ENCODE data around the gene C11orf42.

C11orf42 gene

GRCh38 chr11:6209801-6210200, 4.4 kb downstream of the C11orf42 start:
- H3K27ac Mint-ChIP-seq, result no peak overlapping the region
- TF ChIP-seq CTCF (IDR thresholded peaks at IDR 0.05), result no peak

GRCh38 chr11:6210274-6210955, 5.1 kb downstream of the C11orf42 start:
- Mint-ChIP-seq H3K4me1 (peaks cover 5% of the 10 kb centered on the region), H3K27ac (no peak overlapping the region), H3K4me3 (no peak overlapping the region), H3K27me3 (ENCODE audit: low read depth, poor library complexity) (no peaks in the 10 kb centered on the region), H3K36me3 (ENCODE audit: low read depth) (peaks cover 19% of the 10 kb centered on the region), H3K9me3 (no peaks in the 10 kb centered on the region)
- TF ChIP-seq CTCF (IDR thresholded peaks at IDR 0.05), result no peak
- no peak for DNase-seq

More at GRCh38 chr11:6209801-6210200, 4.4 kb downstream of the C11orf42 start:
- no peak for DNase-seq
- H3K9me3 Mint-ChIP-seq, result no peaks in the 10 kb centered on the region
- H3K27me3 Mint-ChIP-seq (ENCODE audit: low read depth, poor library complexity), result no peaks in the 10 kb centered on the region
- H3K36me3 Mint-ChIP-seq (ENCODE audit: low read depth), result peaks cover 16% of the 10 kb centered on the region
- no peak overlapping the region for H3K4me3 Mint-ChIP-seq
- H3K4me1 Mint-ChIP-seq, result peaks cover 5% of the 10 kb centered on the region

GRCh38 chr11:6214530-6214929, 9.2 kb downstream of the C11orf42 start:
- H3K36me3 Mint-ChIP-seq (ENCODE audit: low read depth), result peaks cover 31% of the 10 kb centered on the region
- H3K4me1 Mint-ChIP-seq, result no peaks in the 10 kb centered on the region
- no peak for TF ChIP-seq CTCF (IDR thresholded peaks at IDR 0.05)
- DNase-seq, result no peak
- H3K9me3 Mint-ChIP-seq, result no peaks in the 10 kb centered on the region
- H3K27me3 Mint-ChIP-seq (ENCODE audit: low read depth, poor library complexity), result no peaks in the 10 kb centered on the region
- no peak overlapping the region for H3K27ac Mint-ChIP-seq
- H3K4me3 Mint-ChIP-seq, result no peak overlapping the region

- H3K9me3 Mint-ChIP-seq, result no peaks in the 10 kb centered on the region
- H3K27ac Mint-ChIP-seq, result no peak overlapping the region
- no peak overlapping the region for H3K4me3 Mint-ChIP-seq
- TF ChIP-seq CTCF (IDR thresholded peaks at IDR 0.05), result no peak
- no peaks in the 10 kb centered on the region for H3K4me1 Mint-ChIP-seq
- no peak for DNase-seq
- no peaks in the 10 kb centered on the region for H3K27me3 Mint-ChIP-seq (ENCODE audit: low read depth, poor library complexity)
- peaks cover 34% of the 10 kb centered on the region for H3K36me3 Mint-ChIP-seq (ENCODE audit: low read depth)
Measured at GRCh38 chr11:6216501-6216900, 11.1 kb downstream of the C11orf42 start.

- Mint-ChIP-seq H3K27ac (no peak overlapping the region), H3K4me3 (no peak overlapping the region), H3K27me3 (ENCODE audit: low read depth, poor library complexity) (no peaks in the 10 kb centered on the region), H3K9me3 (no peaks in the 10 kb centered on the region), H3K4me1 (no peaks in the 10 kb centered on the region), H3K36me3 (ENCODE audit: low read depth) (peaks cover 34% of the 10 kb centered on the region)
- no peak for TF ChIP-seq CTCF (IDR thresholded peaks at IDR 0.05)
- no peak for DNase-seq
Measured at GRCh38 chr11:6217722-6218121, 12.4 kb downstream of the C11orf42 start.

GRCh38 chr11:6219359-6219758, 14.0 kb downstream of the C11orf42 start:
- no peak for TF ChIP-seq CTCF (IDR thresholded peaks at IDR 0.05)
- Mint-ChIP-seq H3K27ac (no peak overlapping the region), H3K4me3 (no peak overlapping the region)

More at GRCh38 chr11:6219359-6219758, 14.0 kb downstream of the C11orf42 start:
- Mint-ChIP-seq H3K9me3 (no peaks in the 10 kb centered on the region), H3K4me1 (no peaks in the 10 kb centered on the region), H3K27me3 (ENCODE audit: low read depth, poor library complexity) (no peaks in the 10 kb centered on the region), H3K36me3 (ENCODE audit: low read depth) (peaks cover 34% of the 10 kb centered on the region)
- DNase-seq, result no peak

All from nephron progenitor cell (in vitro differentiated cells).